Natural killer cell (primary cell): Measurements from ENCODE around the gene METRNL. TPM values are rescaled to one million over a fixed set of nuclear protein-coding genes. Genes with fewer than 3 reads are reported as not detected.
A peak's percentile ranks its signal among the peaks of the same experiment; 100 is the strongest.

Experiments used
- ATAC-seq, 3 donors: fragments of 150-1000 bp in 2 of 3; fragments of 200-7000 bp in 1 of 3; cut with Tn5 transposase; 1 replicate in 1 of 3; 2 replicates in 2 of 3; pipeline ENCODE4 v1.10.0; 2021; ENCODE audit warnings: mild to moderate bottlenecking in 2 of 3, moderate library complexity in 2 of 3
- DNase-seq, 2 donors: peaks; one replicate each; pipeline versions ENCODE4 v3.0.0 to v3.0.0-alpha.2; 2013 to 2021; ENCODE audit warnings: mixed read lengths in 1 of 2
- H3K27ac ChIP-seq: one replicate; pipeline ENCODE4 v1.5.1; 2013; ENCODE audit warnings: mild to moderate bottlenecking, low read length
- H3K27me3 ChIP-seq: one replicate; pipeline ENCODE4 v1.6.1; 2013; ENCODE audit warnings: low read length; ENCODE audit not compliant: control insufficient read depth, insufficient read depth
- H3K36me3 ChIP-seq: one replicate; pipeline ENCODE4 v1.6.1; 2013; ENCODE audit warnings: low read length; ENCODE audit not compliant: control insufficient read depth, insufficient read depth
- H3K4me1 ChIP-seq: one replicate; pipeline ENCODE4 v1.6.1; 2013; ENCODE audit warnings: low read length; ENCODE audit not compliant: control insufficient read depth, insufficient read depth
- H3K4me3 ChIP-seq: one replicate; pipeline ENCODE4 v1.5.1; 2013; ENCODE audit warnings: low read length
- H3K9me3 ChIP-seq: one replicate; pipeline ENCODE4 v1.6.1; 2013; ENCODE audit warnings: low read length; ENCODE audit not compliant: control insufficient read depth, insufficient read depth
- H3K27ac Mint-ChIP-seq, 2 donors: one replicate each; pipeline ENCODE4 v1.8.0; 2022; ENCODE audit warnings: mild to moderate bottlenecking in 2 of 2, mixed read lengths in 2 of 2, moderate library complexity in 1 of 2
- H3K27me3 Mint-ChIP-seq, 2 donors: one replicate each; pipeline ENCODE4 v1.8.0; 2022; ENCODE audit warnings: low read depth in 2 of 2, mixed read lengths in 2 of 2
- H3K36me3 Mint-ChIP-seq: one replicate; pipeline ENCODE4 v1.8.0; 2022; ENCODE audit warnings: mixed read lengths
- H3K4me1 Mint-ChIP-seq, 2 donors: one replicate each; pipeline ENCODE4 v1.8.0; 2022; ENCODE audit warnings: mixed read lengths in 2 of 2
- H3K4me3 Mint-ChIP-seq: one replicate; pipeline ENCODE4 v1.8.0; 2022; ENCODE audit warnings: mild to moderate bottlenecking, moderate library complexity, mixed read lengths
- H3K9me3 Mint-ChIP-seq, 2 donors: one replicate each; pipeline ENCODE4 v1.8.0; 2022; ENCODE audit warnings: mixed read lengths in 2 of 2
- CTCF ChIP-seq: fragments of 200-600 bp; IDR thresholded peaks from one replicate; pipeline ENCODE4 v1.8.0; 2022; ENCODE audit warnings: antibody characterized with exemption
- WGBS: methylation state at CpG from one replicate; pipeline ENCODE4 v1.1.7; 2013; ENCODE audit warnings: missing lambda C conversion rate; ENCODE audit not compliant: insufficient coverage; 5-methylcytosine and 5-hydroxymethylcytosine counted together
- intact Hi-C: fragments of 100-400 bp; cut with micrococcal nuclease; formaldehyde crosslinking; loops from one replicate; pipeline ENCODE4 v1.14.2; 2022
- total RNA-seq, 4 donors: library from RNA; stranded (reverse); fragments of 120-200 nt in 1 of 4; gene quantifications; one replicate each; pipeline versions ENCODE4 v1.2.3 to v1.2.4, GENCODE V29; 2013 to 2022

The METRNL gene
- total RNA-seq, 3 donors from 2014 or later (not counting 1 experiment from before 2014, with no cell fraction given) = 227 to 390 (median 325) TPM

GRCh38 chr17:83088451-83088850, 9.0 kb downstream of the METRNL start:
- no peak for TF ChIP-seq CTCF
- Mint-ChIP-seq H3K4me3 (peak overlapping the region; percentile 58), H3K36me3 (no peaks in the 10 kb centered on the region), H3K9me3 (no peaks in the 10 kb centered on the region), H3K4me1 (peaks cover 50 to 79% of the 10 kb centered on the region in 2 donors), H3K27me3 (no peaks in the 10 kb centered on the region), H3K27ac (peak overlapping the region; percentile 67 to 98)
- ATAC-seq = no peak
- Histone ChIP-seq H3K9me3 (no peaks in the 10 kb centered on the region), H3K4me1 (peaks cover 83% of the 10 kb centered on the region), H3K27ac (no peak overlapping the region), H3K4me3 (no peak overlapping the region), H3K36me3 (peaks cover 24% of the 10 kb centered on the region), H3K27me3 (no peaks in the 10 kb centered on the region)
- WGBS = 92% methylated on average over 13 of the region's 13 CpGs
- intact Hi-C loops = no loop called here
- no peak for DNase-seq

- peaks cover 45 to 79% of the 10 kb centered on the region in 2 donors for H3K4me1 Mint-ChIP-seq
- ATAC-seq = no peak
Measured at GRCh38 chr17:83088909-83089308, 9.5 kb downstream of the METRNL start.

DNA sequence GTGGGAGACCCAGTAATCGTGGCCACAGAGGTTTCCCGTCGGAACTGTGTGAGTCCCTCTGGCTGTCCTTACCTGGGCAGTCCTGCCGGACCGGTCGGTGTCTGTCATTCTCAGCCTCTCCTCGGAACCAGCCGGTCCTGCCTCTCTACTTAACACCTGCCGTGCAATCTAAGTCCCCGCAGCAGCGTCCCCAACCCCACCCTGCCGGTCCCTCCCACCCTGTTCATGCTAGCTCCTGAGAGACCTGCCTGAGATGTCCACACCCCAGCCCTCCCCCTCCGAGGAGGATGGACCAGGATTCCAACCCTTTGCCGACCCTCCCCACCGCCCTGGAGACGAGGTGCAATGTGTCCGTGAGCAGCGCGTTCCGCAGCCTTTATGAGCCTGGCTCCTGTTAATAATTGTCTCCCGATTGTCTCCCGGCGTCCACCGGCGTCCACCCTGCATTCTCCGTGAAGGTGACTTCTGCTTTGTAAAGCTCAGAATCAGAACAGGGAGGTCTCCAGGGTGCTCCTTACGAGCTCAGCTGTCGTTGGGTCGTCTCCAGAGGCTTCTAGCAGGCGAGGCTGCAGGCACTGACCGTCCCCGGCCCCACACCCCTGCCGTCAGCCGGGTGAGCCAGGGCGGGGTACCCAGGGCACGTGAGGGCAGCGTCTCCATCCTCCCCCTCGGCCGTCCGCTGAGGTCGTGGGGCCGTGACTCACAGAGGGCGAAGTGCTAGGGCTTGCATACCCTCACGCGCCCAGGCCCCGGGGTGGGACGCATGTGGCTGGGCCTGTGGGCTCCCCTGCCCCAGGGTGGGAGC, 10.1 kb downstream of the METRNL start:
- no peaks in the 10 kb centered on the region for H3K36me3 Mint-ChIP-seq
- no peak for TF ChIP-seq CTCF
- DNase-seq (peak in 1 of 2 donors; percentile 65), ATAC-seq (peak; percentile 44 to 55 (median 53))
- 89% methylated on average over 47 of the region's 47 CpGs for WGBS
- Histone ChIP-seq H3K36me3 (peaks cover 28% of the 10 kb centered on the region), H3K27me3 (no peaks in the 10 kb centered on the region), H3K4me1 (peaks cover 72% of the 10 kb centered on the region), H3K27ac (no peak overlapping the region), H3K4me3 (no peak overlapping the region), H3K9me3 (no peaks in the 10 kb centered on the region)
- peaks cover 39 to 73% of the 10 kb centered on the region in 2 donors for H3K4me1 Mint-ChIP-seq
- no peaks in the 10 kb centered on the region for H3K9me3 Mint-ChIP-seq
- H3K27me3 Mint-ChIP-seq = no peaks in the 10 kb centered on the region
- H3K4me3 Mint-ChIP-seq = peak overlapping the region; percentile 68
- H3K27ac Mint-ChIP-seq = peak overlapping the region; percentile 77 to 85
- intact Hi-C loops = no loop called here

More at GRCh38 chr17:83088909-83089308, 9.5 kb downstream of the METRNL start:
- TF ChIP-seq CTCF = no peak
- peak overlapping the region; percentile 77 to 85 for H3K27ac Mint-ChIP-seq
- no peak overlapping the region for H3K27ac ChIP-seq
- peaks cover 27% of the 10 kb centered on the region for H3K36me3 ChIP-seq
- no peaks in the 10 kb centered on the region for H3K36me3 Mint-ChIP-seq
- no peaks in the 10 kb centered on the region for H3K27me3 Mint-ChIP-seq
- H3K4me3 ChIP-seq = no peak overlapping the region
- WGBS = 82% methylated on average over 14 of the region's 15 CpGs
- H3K9me3 Mint-ChIP-seq = no peaks in the 10 kb centered on the region
- peak overlapping the region; percentile 58 for H3K4me3 Mint-ChIP-seq
- DNase-seq = no peak
- no peaks in the 10 kb centered on the region for H3K27me3 ChIP-seq
- H3K9me3 ChIP-seq = no peaks in the 10 kb centered on the region
- intact Hi-C loops = no loop called here
- peaks cover 78% of the 10 kb centered on the region for H3K4me1 ChIP-seq
